Muscle of back (tissue), 11 donors: ENCODE results near the gene TEX53. TPM values are rescaled to one million over a fixed set of nuclear protein-coding genes. Genes with fewer than 3 reads are reported as not detected.

ENCODE experiments used
- DNase-seq, 3 donors: peaks; one replicate each; pipeline versions ENCODE4 v3.0.0 to v3.0.0-alpha.2; 2013
- polyA plus RNA-seq, 10 donors: library from polyadenylated mRNA; unstranded; fragments of 120-200 nt; gene quantifications; one replicate each; pipeline ENCODE4 v1.2.1, GENCODE V29; 2013; ENCODE audit not compliant: insufficient read length in 10 of 10

Gene TEX53
- polyA plus RNA-seq, 10 donors = not detected

DNA sequence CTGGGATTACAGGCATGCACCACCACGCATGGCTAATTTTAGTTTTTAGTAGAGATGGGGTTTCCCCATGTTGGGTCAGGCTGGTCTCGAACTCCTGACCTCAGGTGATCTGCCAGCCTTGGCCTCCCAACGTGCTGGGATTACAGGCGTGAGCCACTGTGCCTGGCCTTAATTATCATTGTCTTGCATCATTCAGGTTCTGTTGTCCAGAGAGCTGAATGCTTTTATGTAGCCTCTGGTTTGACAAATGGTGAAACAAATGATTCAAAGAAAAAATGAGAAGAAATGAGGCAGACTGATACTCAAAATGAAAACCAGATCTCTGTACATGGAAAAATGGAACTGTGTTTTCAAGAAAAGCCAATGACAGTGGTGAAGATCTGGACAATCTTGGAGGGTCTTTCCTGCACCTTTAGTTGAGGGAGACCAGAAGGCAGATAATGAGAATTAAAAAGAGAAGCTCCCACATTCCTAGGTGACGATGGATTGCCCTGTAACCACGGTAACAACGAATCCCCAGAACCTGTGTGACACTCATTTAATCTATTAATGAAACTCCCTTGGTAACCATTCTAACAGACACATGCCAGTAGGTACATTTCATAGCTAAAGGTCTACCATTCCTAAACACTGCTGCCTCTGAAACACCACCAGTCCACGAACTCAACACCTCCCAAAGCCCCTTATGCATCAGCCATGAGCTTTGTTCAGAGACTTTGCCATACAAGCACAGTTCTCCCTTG is 22.8 kb upstream of the TEX53 start:
- no peak for DNase-seq

DNA sequence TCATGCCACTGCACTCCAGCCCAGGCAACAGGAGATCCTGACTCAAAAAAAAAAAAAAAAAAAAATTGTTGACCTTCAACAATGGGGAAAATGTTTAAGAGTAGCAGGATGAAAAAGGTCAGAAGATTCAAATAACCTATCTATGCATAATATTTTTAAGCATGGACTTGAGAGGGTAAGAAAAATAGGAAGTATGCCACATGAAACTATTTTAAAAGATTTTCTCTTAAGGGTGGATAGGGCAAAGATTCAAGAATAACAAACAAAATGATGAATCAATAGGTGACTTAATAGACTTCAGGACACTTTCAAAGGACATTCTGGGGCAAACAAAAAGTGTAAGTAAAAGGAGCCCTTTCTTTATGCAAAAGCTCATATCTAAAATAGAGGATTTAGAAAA is 21.2 kb upstream of the TEX53 start:
- no peak for DNase-seq

DNA sequence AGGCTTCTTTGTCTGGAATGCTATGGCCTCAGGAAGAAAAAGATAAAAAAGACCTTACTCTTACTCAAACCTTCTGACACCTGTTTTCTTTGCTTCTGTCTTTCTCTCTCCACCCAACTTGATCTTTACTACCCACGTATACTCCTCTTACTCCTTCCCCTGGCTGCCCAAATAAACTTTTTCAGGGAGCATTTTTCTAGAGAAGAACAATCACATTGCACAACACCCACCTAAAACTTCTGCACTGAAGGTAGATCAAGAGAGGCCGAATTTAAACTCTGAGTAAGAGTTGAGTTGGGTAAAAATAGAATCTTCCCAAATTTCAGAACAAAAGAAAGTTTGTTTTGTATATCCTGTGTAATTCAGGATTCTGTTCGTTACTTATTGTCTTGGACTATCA is 20.5 kb upstream of the TEX53 start:
- no peak for DNase-seq

DNA sequence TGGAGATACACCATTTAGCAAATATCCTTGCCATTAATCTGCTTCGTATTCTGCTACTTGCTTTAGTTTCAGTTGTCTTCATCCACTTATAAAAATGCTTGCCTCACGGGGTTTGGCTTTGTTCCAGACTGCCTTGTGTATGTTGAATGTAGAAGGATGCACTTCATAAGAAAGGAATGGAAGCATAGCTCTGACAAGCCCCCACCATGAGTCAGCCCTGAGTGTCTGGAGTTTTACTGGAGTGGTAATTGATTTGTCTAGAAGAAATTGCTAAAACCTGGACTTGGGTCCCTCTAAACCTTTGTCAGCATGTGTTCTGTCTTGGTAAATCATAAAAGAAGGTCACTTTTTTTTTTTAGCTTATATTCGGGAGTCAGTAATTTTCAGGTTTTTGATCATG is 19.8 kb upstream of the TEX53 start:
- DNase-seq = peak; percentile 56 to 99 (median 65)

DNA sequence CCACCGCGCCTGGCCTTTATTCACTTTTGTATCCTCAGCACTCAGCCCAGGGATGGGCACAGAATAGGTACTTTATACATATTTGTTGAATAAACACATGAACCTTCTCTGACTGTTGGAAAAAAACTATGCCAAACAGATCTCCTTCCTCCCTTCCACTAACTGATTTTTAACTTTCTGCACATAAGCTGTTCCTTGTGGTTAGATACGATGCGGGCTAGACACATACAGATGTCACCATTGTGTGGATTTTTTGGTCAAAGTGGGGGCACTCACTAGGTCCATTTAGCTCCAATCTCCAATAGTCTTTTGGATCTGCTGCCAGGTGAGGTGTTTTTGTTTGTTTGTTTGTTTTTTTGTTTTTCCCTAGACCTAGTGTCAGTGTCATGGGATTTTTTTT is 19.3 kb upstream of the TEX53 start:
- DNase-seq = no peak

DNA sequence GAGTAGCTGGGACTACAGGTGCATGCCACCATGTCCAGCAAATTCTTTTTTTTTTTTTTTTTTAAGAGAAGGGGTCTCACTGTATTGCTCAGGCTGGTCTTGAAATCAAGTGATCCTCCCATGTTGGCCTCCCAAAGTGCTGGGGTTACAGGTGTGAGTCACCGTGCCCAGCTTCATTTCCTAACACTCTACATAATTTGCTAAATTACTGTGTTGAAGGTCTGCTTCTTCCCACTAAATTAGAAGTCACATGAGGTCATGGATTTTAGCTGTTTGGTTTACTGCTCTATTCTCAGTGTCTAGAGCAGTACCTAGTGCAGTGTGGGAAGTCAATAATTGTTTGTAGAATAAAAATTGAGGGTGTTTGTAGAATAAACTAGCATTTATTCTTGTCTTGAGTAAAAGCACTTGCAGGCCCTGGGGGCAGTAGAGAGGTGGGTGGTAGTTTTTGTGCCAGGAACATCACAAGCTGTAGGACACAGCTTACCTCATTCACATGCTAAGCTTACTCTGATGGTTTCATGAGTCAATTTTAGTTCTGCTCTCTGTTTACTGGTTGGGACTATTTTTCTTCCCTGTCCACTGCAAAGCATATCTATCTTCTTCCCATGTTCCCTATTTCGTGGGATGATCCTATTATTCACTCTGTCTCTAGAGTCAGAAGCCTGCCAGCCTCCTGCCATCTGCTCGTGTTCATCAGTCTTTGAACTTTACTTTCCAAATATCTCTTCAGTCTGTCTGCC is 17.4 kb upstream of the TEX53 start:
- DNase-seq = no peak

DNA sequence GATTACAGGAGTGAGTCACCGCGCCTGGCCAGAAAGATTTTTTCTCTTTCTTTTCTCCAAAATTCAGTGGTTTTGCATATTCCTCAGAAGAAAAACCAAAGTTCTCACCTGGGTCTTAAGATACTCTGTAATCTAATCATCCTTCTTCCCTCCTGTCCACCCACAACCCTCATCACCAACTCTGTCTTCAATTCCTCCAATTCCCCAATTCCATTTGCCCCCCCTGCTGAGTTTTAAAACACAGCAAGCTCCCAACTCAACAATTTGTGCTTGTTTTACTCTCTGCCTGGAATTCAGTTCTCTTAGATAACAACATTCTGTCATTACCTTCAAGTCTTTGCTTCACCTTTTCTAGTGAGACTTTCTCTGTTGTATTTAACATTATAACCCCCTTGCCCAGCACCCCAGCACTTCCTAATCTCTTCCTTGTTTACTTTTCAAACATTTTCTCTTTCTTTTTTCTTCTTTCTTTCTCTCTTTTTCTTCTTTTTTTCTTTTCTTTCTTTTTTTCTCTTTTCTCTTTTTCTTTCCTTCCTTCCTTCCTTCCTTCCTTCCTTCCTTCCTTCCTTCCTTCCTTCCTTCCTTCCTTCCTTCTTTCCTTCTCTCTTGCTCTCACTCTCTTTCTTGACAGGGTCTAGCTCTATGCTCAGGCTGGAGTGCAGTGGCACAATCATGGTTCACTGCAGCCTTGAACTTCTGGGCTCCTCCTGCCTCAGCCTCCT is 16.6 kb upstream of the TEX53 start:
- no peak for DNase-seq

DNA sequence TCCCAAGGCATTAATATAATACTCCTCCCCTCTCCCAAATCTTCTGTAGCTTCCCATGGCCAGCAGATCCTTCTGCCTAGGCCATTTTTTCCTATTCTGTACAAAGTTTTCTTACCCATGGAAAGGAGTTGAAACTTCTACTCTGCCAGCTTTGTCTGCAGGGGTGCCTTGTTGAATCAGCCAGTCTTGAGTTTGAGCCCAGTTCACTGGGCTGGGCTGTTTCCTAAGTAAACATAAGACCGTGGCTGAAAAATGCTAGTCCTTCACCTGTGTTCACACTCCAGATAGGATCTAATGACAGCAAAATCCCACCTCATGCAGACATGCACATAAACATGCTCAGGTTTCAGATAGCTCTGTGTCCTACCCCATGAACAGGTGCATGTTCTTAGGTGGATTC is 14.0 kb upstream of the TEX53 start:
- no peak for DNase-seq

DNA sequence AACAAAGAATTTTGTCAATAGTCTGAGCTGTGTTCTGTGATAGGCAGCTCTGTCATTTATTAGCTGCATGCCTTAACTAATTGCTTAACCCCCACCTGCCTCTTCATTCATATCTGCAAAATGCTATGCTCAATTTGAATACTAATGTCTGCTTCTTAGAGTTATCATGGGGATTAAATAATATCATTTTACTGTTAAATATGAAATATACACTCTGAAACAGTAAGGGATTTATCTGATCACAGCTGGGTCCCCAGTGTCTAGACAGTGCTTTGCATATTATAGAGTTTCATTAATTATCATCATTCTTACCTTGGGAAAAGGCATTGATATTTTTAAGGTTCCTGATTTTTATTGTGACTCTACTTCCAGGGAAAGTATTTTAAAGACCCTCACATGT is 12.4 kb upstream of the TEX53 start:
- DNase-seq = no peak

DNA sequence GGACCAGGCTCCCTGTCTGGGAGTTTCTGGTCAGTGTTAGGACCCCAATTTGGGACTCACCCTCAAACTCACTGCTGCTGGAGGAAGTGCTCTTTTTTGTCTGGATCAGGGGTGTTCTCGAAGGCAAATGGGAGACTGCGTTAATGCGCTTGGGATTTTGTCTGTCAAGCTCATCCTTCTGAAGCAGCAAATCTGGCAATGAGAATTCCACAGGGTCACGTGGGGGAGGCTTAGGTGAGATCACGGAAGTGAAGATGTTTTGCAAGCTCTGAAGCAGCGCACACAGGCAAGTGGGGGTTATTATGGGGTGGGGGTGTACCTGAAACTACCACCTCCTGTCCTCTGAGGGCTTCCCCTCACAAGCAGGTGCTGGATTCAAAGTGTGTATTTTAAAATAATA is 10.5 kb upstream of the TEX53 start:
- no peak for DNase-seq

DNA sequence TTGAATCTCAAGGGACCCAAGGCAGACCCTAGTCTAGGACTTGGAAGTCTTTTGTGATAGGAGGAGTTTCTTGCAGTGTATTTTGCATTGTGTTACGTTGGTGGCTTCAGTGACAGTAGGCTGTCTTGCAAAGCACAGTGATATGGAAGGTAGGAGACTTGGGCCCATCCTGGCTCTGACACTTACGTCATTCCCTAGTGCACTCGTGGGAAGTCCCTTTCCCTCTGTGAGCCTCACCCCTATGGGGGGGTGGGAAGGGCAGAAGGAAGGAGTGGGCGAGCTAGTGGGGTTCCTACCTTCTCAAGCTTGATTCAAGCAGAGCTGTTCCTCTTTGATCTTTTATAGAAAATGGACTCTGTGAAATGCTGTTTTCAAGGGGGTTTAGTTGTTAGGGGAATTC is 9.2 kb upstream of the TEX53 start:
- DNase-seq = no peak

DNA sequence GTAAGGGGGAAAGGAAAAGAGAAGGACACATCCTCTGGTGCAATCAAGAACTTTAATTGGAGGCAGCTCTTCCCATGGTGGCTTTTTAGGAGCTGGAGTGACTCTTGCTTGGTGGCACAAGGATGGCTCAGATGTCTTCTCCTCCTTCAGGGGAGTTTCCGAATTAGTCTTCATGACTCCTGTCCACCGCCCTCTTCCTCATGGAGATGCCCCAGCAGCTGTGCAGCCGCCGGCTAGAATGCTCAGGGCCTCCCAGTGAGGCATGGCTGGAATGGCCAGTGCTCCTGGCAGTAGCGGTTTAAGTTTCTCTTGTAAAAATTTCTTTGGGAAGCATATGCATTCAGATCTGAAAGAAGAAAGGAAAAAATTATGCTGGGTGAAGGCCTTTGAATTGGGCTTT is 8.8 kb upstream of the TEX53 start:
- no peak for DNase-seq

DNA sequence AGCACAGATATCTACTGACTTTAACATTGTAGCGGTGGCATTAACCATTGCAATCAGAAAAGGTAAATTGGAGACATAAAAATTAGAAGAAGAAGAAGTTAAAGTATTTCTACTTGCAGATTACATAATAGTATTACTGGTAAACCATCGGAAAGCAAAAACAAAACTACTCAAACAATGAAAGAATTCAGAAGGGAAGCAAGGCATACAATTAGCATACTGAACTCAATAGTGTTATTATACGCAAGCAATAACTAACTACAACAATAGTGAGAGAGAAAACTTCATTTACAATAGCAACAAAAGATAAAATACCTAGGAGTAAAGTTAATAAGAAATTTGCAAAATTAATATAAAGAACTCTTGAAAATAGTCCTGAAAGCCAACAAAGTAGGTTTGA is 6.6 kb upstream of the TEX53 start:
- DNase-seq = no peak

DNA sequence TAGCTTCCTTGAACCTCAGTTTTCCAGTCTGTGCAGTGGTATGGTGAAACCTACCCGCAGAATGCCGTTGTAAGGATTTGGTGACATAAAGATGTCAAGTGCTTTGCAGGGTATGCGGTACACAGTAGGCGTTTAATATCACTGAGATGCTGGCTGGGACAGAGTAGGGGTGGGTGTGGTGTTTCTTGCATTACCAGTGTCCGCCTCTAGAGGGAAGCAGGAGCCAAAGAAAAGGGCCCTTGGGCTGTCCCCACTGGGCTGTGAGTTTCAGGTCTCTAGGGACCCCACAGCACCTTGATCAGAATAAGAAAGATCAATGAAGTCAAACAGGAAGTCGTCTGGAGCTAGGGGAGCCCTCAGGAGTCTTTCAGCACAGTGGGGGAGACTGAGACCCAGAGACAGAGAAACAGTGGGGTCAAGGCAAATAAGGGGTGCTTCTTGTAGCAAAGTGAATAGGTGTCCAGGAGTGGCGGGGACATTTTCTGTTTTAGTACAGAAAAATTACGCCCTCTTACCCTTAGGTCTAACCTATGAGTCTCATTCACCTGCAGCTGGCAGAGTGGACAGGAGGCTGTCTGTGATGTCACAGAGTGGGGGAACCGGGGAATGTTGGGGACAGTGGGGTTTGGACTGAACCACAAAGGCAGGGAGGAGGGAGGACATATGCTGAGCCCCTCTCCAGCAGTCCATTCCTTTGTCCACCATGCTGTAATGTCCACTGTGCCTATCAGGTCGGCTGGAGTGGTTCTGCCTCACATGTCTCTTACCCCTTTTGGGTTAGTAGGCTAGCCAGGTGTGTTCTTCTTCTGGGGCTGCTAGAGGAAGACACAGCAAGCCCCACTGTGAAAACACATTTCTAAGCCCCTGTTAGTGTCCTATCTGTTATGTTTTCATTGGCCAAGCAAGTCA is 4.7 kb upstream of the TEX53 start:
- DNase-seq = peak in 1 of 3 donors; percentile 29

DNA sequence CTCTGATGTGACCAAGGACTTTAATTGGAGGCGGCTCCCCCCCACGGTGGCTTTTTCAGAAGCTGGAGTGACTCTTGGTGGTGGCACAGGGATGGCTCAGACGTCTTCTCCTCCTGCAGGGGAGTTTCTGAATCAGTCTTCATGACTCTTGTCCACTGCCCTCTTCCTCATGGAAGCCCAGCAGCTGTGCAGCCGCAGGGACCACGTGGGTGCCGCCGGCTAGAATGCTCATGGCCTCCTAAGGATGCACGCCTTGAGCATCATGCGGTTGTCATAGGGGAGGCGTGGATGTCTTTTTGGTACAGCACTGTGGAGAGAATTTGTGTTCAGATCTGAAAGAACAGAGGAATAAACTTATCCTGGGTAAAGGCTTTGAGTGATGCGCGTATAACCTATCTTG is 1.3 kb downstream of the TEX53 start:
- DNase-seq = no peak

DNA sequence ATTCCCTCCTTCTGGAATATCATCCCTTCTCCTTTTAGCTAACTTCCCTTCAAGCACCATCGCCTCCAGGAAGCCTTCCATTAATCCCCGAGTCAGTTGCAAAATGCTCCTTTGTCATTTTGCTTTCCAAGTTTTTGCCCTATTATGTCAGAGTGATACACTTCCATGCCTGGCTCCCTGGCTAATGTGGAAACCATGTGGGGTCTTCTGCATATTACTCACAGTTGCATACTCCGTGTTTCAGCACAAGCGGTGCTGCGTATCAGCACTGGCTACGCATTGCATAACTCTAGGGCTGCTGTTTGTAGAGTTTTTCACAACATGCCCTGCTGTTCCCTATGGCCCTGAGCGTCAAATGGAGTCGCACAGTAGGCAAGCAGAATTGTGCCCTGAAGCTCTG is 1.9 kb downstream of the TEX53 start:
- peak in 1 of 3 donors; percentile 63 for DNase-seq

DNA sequence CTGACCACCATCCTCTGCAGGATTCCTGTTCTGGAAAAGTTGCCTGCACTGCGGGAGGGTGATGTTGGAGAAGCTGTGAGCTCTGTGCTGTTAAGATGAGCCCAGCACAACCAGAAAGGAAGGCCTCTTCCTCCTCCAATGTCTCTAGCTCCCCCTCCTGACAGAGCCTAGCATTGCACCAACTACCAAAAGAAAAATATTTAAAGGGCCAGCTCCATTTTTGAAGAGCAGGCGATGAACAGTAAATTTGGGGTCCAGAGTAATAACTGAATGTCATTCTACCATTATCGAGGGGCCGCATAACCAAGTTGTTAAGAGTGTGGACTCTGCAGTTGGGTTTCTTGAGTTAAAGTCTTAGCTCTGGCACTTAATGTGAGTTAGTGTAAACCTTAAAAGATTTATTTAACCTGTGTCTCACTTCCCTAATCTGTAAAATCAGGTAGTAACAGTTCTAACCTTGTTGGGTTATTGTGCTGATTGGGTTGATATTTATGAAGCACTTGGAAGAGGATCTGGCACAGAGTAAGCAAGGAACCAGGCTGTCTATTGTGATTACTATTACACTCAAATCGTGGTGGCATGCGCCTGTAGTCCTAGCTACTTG is 3.9 kb downstream of the TEX53 start:
- peak; percentile 64 to 82 (median 73) for DNase-seq

DNA sequence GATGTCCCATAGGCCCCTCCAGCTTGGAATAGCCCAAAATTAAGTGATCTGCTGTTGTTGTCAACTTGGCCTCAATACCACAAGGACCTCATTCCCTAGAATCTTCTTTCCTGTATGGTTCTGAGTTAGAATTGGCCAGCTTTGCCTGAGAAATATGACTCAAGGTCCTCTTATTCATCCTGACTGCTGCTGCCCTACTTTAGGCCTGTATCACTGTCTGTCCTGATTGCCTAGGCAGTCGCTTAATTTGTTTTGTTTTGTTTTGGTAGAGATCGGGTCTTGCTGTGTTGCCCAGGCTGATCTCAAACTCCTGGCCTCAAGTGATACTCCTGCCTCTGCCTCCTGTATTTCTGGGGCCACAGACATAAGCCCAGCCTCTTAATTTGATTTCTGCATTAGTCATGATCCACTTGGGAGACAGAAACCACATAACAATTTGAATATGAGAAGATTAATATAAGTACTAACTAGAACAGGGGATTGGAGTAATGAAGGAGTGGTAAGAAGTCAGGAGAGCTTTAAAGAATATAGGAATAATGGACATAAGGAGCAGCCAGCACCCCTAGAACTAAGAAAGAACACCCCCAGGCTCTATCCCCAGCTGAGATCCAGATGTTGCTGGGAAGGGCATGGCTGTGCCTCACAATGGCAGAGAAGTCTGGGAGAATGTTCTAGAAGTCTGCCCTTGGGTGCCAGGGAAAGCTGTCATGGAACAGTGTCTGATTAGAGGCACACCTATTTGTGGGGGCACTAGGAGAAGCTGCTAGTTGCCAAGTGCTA is 4.6 kb downstream of the TEX53 start:
- no peak for DNase-seq

DNA sequence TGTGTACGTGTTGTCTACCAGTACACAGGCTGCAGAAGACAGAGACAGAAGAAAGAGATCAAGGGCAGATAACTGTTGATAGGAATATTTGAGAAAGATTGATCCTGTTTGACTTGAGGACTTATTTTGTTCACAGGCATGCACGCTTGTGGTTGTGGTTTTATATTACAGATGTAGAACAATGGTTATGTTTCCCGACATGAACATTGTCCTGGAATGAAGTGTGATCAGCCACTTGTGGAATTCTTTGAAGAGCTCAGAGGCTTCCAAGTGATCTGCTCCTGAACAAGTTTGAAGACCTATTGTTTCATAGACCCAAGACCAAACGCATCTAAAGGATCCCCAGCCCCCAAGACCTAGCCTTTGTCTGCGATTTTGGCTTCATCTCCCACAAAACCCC is 13.7 kb downstream of the TEX53 start:
- DNase-seq = no peak

DNA sequence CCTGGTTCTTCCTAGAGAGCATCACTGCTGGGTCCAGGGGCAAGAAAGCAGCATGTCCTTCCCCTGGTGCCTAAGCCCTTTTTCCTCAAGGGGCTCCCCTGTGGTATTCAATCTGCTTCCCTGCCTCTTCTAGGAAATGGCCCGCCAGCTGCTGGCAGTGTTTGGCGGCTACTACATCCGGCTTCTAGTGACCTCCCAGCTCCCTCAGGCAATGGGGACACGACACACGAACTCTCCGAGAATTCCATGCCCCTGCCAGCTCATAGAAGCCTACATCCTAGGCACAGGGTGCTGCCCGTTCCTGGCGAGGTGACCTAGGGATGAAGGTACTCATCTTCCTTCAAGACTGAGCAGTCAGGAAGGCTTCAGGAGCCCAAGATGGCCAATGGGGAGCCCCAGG is 14.6 kb downstream of the TEX53 start:
- no peak for DNase-seq

DNA sequence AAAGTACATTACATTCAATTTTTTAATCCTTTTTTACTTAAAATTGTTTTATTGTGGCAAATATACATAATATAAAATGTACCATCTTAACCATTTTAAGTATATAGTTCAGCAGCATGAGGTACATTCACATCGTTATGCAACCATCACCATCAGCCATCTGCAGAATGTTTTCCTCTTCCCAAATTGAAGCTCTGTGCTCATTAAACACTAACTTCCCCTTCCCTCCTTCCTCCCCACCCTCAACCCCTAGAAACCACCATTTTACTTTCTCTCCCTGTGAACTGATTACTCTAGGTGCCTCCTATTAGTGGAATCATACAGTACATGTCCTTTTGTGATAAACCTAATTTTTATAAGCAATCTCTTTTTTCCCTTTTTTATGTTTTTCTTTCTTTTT is 15.6 kb downstream of the TEX53 start:
- DNase-seq = no peak
